ENCODE measurements around the gene INO80.

GRCh38 chr15:40941528-40942336, 174.3 kb downstream of the INO80 start:
- TF ChIP-seq POLR2A (IDR thresholded peaks at IDR 0.05) (peak; percentile 12 to 47), CTCF (IDR thresholded peaks at IDR 0.05) (peak; percentile 6 to 97 (median 68))
